Activated CD8-positive, alpha-beta memory T cell treated with anti-CD3 and anti-CD28 coated beads, Interleukin-2, amount 50 U/mL, for 24 hours (primary cell): ENCODE data around the gene SRM.
"Not testable (repeated sequence)": the region's sequence is repeated elsewhere in the genome, so short reads cannot be mapped to it uniquely, and the experiment has no call there.

Source experiments
- DNase-seq: peaks from one replicate; pipeline ENCODE4 v3.0.0-alpha.2; 2020; ENCODE audit errors: extremely low read depth

The SRM gene

GRCh38 chr1:11064942-11065341 lies 5.1 kb upstream of the SRM start:
- DNase-seq = no peak

GRCh38 chr1:11063937-11064537 lies 4.2 kb upstream of the SRM start:
- not testable (repeated sequence) for DNase-seq

GRCh38 chr1:11062965-11063401 lies 3.2 kb upstream of the SRM start:
- DNase-seq = no peak

GRCh38 chr1:11061652-11062365 lies 2.0 kb upstream of the SRM start:
- DNase-seq = no peak

- DNase-seq = no peak
Observed at GRCh38 chr1:11059155-11059967, 457 bp downstream of the SRM start.

- DNase-seq = no peak
Observed at GRCh38 chr1:11058595-11059154, 1.1 kb downstream of the SRM start.

GRCh38 chr1:11058026-11058425 lies 1.8 kb downstream of the SRM start:
- no peak for DNase-seq

- no peak for DNase-seq
Observed at GRCh38 chr1:11057477-11057876, 2.3 kb downstream of the SRM start.

GRCh38 chr1:11056504-11056903 lies 3.3 kb downstream of the SRM start:
- no peak for DNase-seq

GRCh38 chr1:11055676-11056075 lies 4.1 kb downstream of the SRM start:
- no peak for DNase-seq

- no peak for DNase-seq
Observed at GRCh38 chr1:11054666-11055065, 5.2 kb downstream of the SRM start.

- no peak for DNase-seq
Observed at GRCh38 chr1:11054181-11054580, 5.6 kb downstream of the SRM start.

GRCh38 chr1:11053758-11054137 lies 6.1 kb downstream of the SRM start:
- DNase-seq = no peak

- no peak for DNase-seq
Observed at GRCh38 chr1:11052839-11053757, 6.7 kb downstream of the SRM start.

GRCh38 chr1:11051781-11052511 lies 7.9 kb downstream of the SRM start:
- no peak for DNase-seq

GRCh38 chr1:11051121-11051520 lies 8.7 kb downstream of the SRM start:
- DNase-seq = not testable (repeated sequence)

- no peak for DNase-seq
Observed at GRCh38 chr1:11046625-11047365, 13.0 kb downstream of the SRM start, which contains the start of gene MASP2. TSS of gene MASP2 (minus strand) at chr1:11047239. CDS start at chr1:11047207, 32 bp downstream.

- DNase-seq = no peak
Observed at GRCh38 chr1:11046270-11046566, 13.6 kb downstream of the SRM start.

GRCh38 chr1:11045428-11046269 lies 14.2 kb downstream of the SRM start:
- DNase-seq = no peak
